Left lung (tissue), 10 donors: ENCODE results near the gene TELO2. TPM values are rescaled to one million over a fixed set of nuclear protein-coding genes. Genes with fewer than 3 reads are reported as not detected.
A peak's percentile ranks its signal among the peaks of the same experiment; 100 is the strongest.

Source experiments
- ATAC-seq: fragments of 200-7000 bp; cut with Tn5 transposase; one replicate; pipeline ENCODE4 v1.9.1; 2020; ENCODE audit warnings: moderate library complexity
- DNase-seq, 4 donors: peaks; one replicate each; pipeline ENCODE4 v3.0.0-alpha.2; 2013 to 2020
- H3K27ac ChIP-seq, 2 donors: fragments of 200-600 bp; sonication (generic) in 1 of 2; one replicate each; pipeline versions ENCODE4 v1.5.0 to v1.8.0; 2020 to 2021
- H3K27me3 ChIP-seq, 2 donors: fragments of 200-600 bp; sonication (generic) in 1 of 2; one replicate each; pipeline versions ENCODE4 v1.5.0 to v1.8.0; 2020 to 2021
- H3K36me3 ChIP-seq, 2 donors: fragments of 200-600 bp; sonication (generic) in 1 of 2; one replicate each; pipeline versions ENCODE4 v1.5.0 to v1.8.0; 2020 to 2021
- H3K4me1 ChIP-seq, 2 donors: fragments of 200-600 bp; one replicate each; pipeline ENCODE4 v1.8.0; 2021
- H3K4me3 ChIP-seq, 2 donors: fragments of 200-600 bp; sonication (generic) in 1 of 2; one replicate each; pipeline versions ENCODE4 v1.5.0 to v1.8.0; 2020 to 2021; ENCODE audit warnings: mild to moderate bottlenecking in 1 of 2
- H3K9me3 ChIP-seq, 2 donors: fragments of 200-600 bp; sonication (generic) in 1 of 2; one replicate each; pipeline versions ENCODE4 v1.5.0 to v1.8.0; 2020 to 2021
- CTCF ChIP-seq, 2 donors: fragments of 200-600 bp; sonication (generic) in 1 of 2; IDR thresholded peaks; one replicate each; pipeline versions ENCODE4 v1.5.0 to v1.8.0; 2021; ENCODE audit warnings: antibody characterized with exemption in 2 of 2
- intact Hi-C, 2 donors: fragments of 100-400 bp; cut with DNase I; formaldehyde crosslinking; loops; one replicate each; pipeline versions ENCODE4 v1.11.2 to v1.14.2; 2022
- polyA plus RNA-seq, 6 donors: library from polyadenylated mRNA; unstranded; fragments of 120-200 nt; gene quantifications; one replicate each; pipeline ENCODE4 v1.2.1, GENCODE V29; 2013; ENCODE audit not compliant: insufficient read length in 6 of 6
- total RNA-seq, 2 donors: library from RNA; stranded (reverse); fragmentation: NEBNext Ultra II Directional; extraction: Animal tissue kit (Norgen Biotek cat#: 25700); gene quantifications; one replicate each; pipeline ENCODE4 v1.2.1, GENCODE V29; 2021
- donor health status: DM: no; HTN: yes; CAD: no.
- donor health status: DM: no; HTN: no; CAD: no.

Gene TELO2
- total and polyA plus RNA-seq, 8 donors, result 24.5 to 49.1 (median 35.1) TPM

GRCh38 chr16:1508494-1509187, 15.5 kb downstream of the TELO2 start:
- Histone ChIP-seq H3K27me3 (no peaks in the 10 kb centered on the region), H3K36me3 (peaks cover 0 to 58% of the 10 kb centered on the region in 2 donors), H3K9me3 (no peaks in the 10 kb centered on the region), H3K4me3 (no peak overlapping the region), H3K27ac (peak overlapping the region; percentile 47 to 57), H3K4me1 (peaks cover 0 to 6% of the 10 kb centered on the region in 2 donors)
- DNase-seq (no peak), ATAC-seq (no peak)
- no peak for TF ChIP-seq CTCF (IDR thresholded peaks at IDR 0.05)
- intact Hi-C loops, result no loop called here

GRCh38 chr16:1509307-1510221, 16.4 kb downstream of the TELO2 start:
- peak; percentile 12 for ATAC-seq
- peak overlapping the region; percentile 57 for H3K27ac ChIP-seq
- H3K36me3 ChIP-seq, result peaks cover 0 to 57% of the 10 kb centered on the region in 2 donors
- TF ChIP-seq CTCF (IDR thresholded peaks at IDR 0.05), result no peak
- intact Hi-C loops, result no loop called here
- peaks cover 0 to 6% of the 10 kb centered on the region in 2 donors for H3K4me1 ChIP-seq
- H3K9me3 ChIP-seq, result peaks cover 0 to 5% of the 10 kb centered on the region in 2 donors
- H3K27me3 ChIP-seq, result no peaks in the 10 kb centered on the region
- H3K4me3 ChIP-seq, result no peak overlapping the region
- DNase-seq, result no peak

GRCh38 chr16:1510272-1510671, 17.1 kb downstream of the TELO2 start:
- Histone ChIP-seq H3K4me3 (no peak overlapping the region), H3K36me3 (peaks cover 0 to 50% of the 10 kb centered on the region in 2 donors), H3K27ac (peak overlapping the region; percentile 57), H3K9me3 (peaks cover 0 to 8% of the 10 kb centered on the region in 2 donors), H3K27me3 (no peaks in the 10 kb centered on the region), H3K4me1 (peaks cover 0 to 6% of the 10 kb centered on the region in 2 donors)
- intact Hi-C loops, result no loop called here
- TF ChIP-seq CTCF (IDR thresholded peaks at IDR 0.05), result no peak
- no peak for ATAC-seq
- no peak for DNase-seq

GRCh38 chr16:1510941-1511351, 17.8 kb downstream of the TELO2 start:
- no peak overlapping the region for H3K4me3 ChIP-seq
- H3K27me3 ChIP-seq, result no peaks in the 10 kb centered on the region
- H3K27ac ChIP-seq, result no peak overlapping the region
- H3K9me3 ChIP-seq, result peaks cover 0 to 8% of the 10 kb centered on the region in 2 donors
- DNase-seq, result no peak
- intact Hi-C loops, result no loop called here
- H3K36me3 ChIP-seq, result peaks cover 0 to 44% of the 10 kb centered on the region in 2 donors
- ATAC-seq, result no peak
- TF ChIP-seq CTCF (IDR thresholded peaks at IDR 0.05), result no peak
- peaks cover 0 to 6% of the 10 kb centered on the region in 2 donors for H3K4me1 ChIP-seq
